IPS-NIHi7 (cell line): ENCODE results near the gene ELF2.
A peak's percentile ranks its signal among the peaks of the same experiment; 100 is the strongest.
"Not testable (repeated sequence)": the region's sequence is repeated elsewhere in the genome, so short reads cannot be mapped to it uniquely, and the experiment has no call there.

Experiments
- DNase-seq: peaks from one replicate; pipeline ENCODE4 v3.0.0; 2012; ENCODE audit warnings: mixed read lengths; ENCODE audit errors: extremely low spot score

The ELF2 gene

DNA sequence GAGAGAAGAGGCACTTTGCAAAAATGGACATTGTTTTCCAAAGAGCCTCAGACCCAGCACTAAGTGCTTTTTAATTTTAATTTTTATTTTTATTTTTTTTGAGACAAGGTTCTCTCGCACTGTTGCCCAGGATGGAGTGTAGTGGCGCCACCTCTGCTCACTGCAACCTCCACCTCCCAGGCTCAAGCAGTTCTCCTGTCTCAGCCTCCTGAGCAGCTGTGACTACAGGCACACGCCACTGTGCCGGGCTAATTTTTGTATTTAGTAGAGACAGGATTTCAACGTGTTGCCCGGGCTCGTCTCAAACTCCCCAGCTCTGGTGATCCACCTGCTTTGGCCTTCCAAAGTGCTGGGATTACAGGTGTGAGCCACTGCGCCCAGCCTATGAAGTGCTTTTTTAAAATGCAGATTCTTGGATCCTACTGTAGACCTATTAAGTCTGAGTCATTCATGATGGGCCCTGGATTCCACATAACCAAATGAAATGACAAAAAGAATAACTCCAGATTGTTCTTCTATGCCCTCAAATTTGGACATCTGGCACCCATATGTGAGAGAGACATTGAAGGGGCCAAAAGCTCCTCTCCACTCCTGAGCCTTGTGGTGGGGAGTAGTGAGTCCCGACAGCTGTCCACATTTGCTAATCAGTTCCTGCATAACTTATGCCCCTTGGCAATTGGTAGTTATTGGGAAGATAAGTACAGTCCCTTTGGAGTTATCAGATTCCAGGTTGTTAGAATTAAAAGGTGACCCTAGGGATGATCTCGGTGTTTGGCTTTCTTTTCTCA lies 157.9 kb downstream of the ELF2 start:
- DNase-seq = no peak

DNA sequence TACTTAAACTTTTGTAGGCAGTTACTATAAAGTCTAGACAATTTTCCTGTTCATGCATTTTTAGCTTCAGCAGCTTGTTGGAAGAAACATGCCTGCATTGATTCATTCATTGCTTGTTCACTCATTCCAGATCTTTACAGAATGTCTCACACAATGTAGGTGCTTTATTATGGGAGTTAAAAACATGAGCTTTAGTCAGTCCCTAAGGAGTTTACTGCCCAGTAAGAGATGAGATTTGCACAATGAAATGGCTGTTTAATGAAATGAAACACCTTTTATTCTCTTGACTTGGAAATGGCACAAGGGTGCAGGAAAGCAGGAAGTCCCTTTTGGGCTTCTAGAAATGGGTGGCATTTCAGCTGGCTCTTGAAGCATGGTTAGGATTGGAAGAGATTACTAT lies 158.5 kb downstream of the ELF2 start:
- DNase-seq = no peak

DNA sequence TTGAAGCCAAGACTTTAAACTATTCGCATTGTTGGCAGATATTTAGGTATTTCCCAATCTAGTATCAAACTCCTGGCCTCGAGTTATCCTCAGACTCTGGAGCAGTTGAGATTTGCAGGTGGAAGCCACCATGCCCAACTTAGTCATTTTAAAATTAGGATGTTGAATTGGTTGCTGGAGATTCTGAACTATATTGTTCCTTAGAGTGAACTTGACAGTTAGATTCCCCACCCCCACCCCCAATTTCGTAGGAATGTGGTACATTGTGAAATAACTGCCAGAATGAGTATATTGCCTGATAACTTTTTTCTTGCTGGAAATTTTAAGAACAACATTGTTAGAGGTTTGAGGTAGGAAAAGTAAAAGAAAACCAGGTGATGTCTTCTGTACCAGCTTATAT lies 159.2 kb downstream of the ELF2 start:
- DNase-seq = no peak

DNA sequence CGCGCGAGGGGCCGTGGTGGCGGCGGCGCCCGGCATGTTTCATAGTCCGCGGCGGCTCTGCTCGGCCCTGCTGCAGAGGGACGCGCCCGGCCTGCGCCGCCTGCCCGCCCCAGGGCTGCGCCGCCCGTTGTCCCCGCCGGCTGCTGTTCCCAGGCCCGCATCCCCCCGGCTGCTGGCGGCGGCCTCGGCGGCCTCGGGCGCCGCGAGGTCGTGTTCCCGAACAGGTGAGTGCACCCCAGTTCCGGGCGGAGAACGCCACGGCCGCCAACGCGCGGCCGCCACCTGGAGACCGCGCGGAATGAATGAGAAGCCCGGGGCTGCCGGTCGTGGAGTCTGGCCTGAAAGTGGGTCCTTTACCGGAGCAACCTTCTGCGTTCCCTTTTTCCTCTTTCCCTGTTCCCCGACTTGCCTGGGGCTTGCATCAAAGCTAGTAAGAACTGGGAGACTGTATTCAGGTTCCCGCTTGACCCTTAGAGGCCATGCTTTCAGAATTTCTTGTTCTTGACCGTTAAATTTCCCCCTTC lies 161.0 kb downstream of the ELF2 start:
- no peak for DNase-seq

DNA sequence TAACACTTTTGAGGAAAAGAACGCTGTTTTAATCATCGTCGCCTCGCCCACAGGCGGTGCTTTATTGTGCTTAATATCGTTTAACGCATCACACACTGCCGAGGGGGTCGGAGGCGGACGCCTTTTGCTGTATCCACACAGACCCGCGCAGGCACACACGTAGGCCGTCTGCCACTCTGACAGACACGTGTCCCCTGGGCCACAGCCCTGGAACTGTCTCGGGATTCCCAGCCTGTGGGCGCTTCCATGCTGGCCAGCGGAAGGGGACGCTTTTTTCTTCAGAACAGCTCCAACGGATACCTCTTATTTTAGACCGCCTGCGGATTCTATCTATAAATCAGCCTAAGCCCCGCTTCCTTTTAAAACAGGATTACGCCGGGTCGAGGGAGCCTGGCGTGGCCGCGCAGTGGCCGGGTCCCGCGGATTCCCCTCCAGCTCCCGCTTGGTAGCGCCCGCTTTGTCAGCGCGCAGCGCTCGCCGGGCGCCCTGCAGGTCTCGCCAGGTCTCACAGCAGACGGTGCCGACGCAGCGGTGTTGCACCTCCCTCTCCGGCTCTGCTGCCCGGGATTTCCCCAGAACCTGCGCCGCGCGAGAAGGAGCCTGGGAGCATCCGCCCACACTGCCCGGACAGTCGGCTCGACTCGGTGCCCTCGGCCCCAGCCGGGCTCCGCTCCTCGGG lies 161.6 kb downstream of the ELF2 start, which contains the start of gene NOCT:
NOCT (plus strand) TSS at position 513 of the 679 bp plus-strand sequence. CDS start 201 bp downstream, outside the sequence.
- DNase-seq = peak; percentile 87

DNA sequence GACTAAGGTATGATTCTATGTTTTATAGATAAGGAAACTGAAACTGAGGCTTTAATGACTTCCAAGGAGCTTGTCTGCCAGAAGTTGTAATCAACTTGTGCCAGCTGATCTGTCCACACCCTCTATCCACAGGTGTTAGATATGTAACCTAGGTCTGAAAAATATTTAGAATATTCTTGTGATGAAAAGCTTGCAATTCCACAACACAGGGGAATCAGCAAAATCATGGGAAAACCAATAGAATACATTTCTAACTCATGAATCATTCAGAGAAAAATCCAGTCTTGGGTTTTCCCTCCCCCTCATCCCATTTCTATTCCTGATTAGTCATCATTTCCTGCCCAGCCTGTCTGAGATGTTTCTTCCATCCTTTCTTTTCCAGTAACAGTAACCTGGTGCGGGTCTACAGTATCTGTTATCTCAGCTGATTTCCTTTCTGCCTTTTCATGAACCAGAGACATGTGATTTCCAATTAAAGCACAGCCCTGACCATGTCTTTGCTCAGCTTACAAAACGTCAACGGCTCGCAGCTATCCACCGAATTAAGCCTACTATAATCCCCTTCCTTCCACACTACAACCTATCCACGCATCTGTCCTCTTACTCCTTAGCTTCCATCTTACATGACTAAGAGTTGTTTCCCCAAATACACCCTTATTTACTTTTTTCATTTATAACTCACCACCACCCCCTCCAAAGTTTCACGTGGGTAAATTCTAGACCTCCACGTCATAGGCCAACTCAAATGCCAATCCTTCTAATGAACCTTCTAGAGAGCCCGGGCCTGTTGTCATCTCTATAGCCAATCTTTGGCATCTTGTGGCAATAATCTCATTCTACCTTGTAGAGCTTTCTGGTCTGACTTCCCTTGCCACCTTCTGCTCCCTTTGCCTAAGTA lies 162.4 kb downstream of the ELF2 start:
- peak; percentile 63 for DNase-seq

DNA sequence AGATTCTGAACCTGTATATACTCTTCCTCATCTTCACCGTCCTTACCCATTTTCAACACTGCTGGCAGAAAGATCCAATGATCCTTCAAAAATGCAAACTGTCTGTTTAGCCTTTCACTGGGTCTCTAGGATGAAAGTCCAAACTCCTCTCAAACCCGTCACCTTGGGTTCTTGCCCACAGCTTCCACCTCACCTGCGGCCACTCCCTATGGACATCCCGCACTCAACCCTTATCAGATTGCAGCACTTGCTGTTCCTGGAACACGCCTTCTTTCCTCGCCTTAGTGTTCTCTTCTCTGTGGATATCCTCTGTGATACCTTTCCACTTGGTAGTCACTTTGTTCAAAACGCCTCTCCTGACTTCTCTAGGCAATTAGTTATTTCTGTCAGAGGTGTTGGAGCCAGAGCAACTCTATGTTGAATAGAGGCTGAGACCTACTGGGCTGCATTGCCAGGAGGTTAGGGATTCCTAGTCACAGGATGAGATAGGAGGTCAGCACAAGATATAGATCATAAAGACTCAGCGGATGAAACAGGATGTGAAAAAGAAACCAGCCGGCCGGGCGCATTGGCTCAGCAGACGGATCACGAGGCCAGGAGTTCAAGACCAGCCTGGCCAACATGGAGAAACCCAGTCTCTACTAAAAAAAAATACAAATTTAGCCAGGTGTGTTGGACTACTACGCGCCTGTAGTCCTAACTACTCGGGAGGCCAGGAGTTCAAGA lies 165.6 kb downstream of the ELF2 start:
- no peak for DNase-seq

DNA sequence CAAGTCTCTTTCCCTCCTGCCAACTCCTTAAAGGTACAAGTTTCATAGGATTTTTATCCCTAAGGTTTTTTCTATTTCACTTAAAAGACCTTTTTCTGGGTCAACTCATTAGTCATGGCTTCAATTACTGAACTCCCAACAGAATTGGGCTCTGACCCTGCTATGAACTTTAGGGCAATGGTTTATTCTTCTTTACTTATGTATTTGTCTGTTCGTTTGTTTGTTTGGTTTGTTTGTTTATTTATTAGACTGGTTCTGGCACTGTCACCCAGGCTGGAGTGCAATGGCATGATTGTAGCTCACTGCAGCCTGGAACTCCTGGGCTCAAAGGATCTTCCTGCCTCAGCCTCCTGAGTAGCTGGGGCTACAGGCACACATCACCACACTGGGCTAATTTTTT lies 167.3 kb downstream of the ELF2 start:
- no peak for DNase-seq

DNA sequence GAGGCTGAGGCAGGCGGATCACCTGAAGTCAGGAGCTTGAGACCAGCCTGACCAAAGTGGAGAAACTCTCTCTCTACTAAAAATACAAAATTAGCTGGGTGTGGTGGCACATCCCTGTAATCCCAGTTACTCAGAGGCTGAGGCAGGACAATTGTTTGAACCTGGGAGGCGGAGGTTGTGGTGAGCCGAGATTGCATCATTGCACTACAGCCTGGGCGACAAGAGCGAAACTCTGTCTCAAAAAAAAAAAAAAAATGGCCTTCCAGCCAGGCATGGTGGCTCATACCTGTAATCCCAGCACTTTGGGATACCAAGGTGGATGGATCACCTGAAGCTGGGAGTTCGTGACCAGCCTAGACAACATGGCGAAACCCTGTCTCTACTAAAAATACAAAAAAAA lies 168.7 kb downstream of the ELF2 start:
- not testable (repeated sequence) for DNase-seq

DNA sequence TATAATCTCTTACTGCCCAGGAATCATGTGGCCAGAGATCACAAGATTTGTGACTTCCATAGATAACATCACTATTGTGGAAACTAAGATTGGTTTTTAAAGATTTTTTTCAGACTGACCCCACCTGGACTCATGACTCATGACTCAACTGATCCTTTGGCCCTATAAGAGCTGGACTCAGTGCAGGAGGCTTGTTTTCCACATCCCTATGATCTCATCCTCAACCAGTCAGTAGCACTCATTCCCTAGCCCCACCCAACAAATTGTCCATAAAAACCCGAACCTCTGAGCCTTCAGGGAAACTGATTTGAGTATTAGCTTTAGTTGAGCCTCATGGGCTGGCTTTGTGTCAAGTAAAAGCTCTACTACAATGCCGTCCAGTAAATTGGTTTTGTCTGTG lies 169.4 kb downstream of the ELF2 start:
- no peak for DNase-seq
